ENCODE measurements around the gene MGLL.
"Not testable (repeated sequence)": the region's sequence is repeated elsewhere in the genome, so short reads cannot be mapped to it uniquely, and the experiment has no call there.

MGLL gene

GRCh38 chr3:127684871-127685707 is 137.2 kb downstream of the MGLL start:
- no peak for DNase-seq

GRCh38 chr3:127682561-127682960 is 139.8 kb downstream of the MGLL start:
- DNase-seq: no peak

- not testable (repeated sequence) for DNase-seq
These were observed 140.2 kb downstream of the MGLL start for GRCh38 chr3:127682175-127682554.

GRCh38 chr3:127680798-127681221 is 141.5 kb downstream of the MGLL start:
- DNase-seq: no peak

- no peak for DNase-seq
These were observed 142.1 kb downstream of the MGLL start for GRCh38 chr3:127680146-127680661.

- no peak for DNase-seq
These were observed 142.7 kb downstream of the MGLL start for GRCh38 chr3:127679534-127680145.

- no peak for DNase-seq
These were observed 143.4 kb downstream of the MGLL start for GRCh38 chr3:127678611-127679533.

GRCh38 chr3:127678315-127678599 is 144.1 kb downstream of the MGLL start:
- no peak for DNase-seq

GRCh38 chr3:127677541-127678314 is 144.6 kb downstream of the MGLL start:
- no peak for DNase-seq

- no peak for DNase-seq
These were observed 145.4 kb downstream of the MGLL start for GRCh38 chr3:127676921-127677351.

GRCh38 chr3:127676456-127676855 is 145.9 kb downstream of the MGLL start:
- no peak for DNase-seq

- no peak for DNase-seq
These were observed 146.5 kb downstream of the MGLL start for GRCh38 chr3:127675651-127676391.

- no peak for DNase-seq
These were observed 147.5 kb downstream of the MGLL start for GRCh38 chr3:127674790-127675189.

- DNase-seq: no peak
These were observed 148.1 kb downstream of the MGLL start for GRCh38 chr3:127674101-127674721.

GRCh38 chr3:127673191-127674100 is 148.9 kb downstream of the MGLL start:
- peak; percentile 37 for DNase-seq

GRCh38 chr3:127672429-127673190 is 149.7 kb downstream of the MGLL start, which contains the start of gene ABTB1:
TSS of gene ABTB1 (plus strand) at chr3:127672952. CDS start at chr3:127673026, 74 bp downstream.
- peak; percentile 80 for DNase-seq

GRCh38 chr3:127671523-127672428 is 150.5 kb downstream of the MGLL start:
- DNase-seq: no peak
